Ecto neural progenitor cell (in vitro differentiated cells): ENCODE measurements around the gene TMEM135.

Experiments
- DNase-seq: peaks from one replicate; pipeline ENCODE4 v3.0.0-alpha.2; 2018; ENCODE audit warnings: low spot score

The TMEM135 gene

DNA sequence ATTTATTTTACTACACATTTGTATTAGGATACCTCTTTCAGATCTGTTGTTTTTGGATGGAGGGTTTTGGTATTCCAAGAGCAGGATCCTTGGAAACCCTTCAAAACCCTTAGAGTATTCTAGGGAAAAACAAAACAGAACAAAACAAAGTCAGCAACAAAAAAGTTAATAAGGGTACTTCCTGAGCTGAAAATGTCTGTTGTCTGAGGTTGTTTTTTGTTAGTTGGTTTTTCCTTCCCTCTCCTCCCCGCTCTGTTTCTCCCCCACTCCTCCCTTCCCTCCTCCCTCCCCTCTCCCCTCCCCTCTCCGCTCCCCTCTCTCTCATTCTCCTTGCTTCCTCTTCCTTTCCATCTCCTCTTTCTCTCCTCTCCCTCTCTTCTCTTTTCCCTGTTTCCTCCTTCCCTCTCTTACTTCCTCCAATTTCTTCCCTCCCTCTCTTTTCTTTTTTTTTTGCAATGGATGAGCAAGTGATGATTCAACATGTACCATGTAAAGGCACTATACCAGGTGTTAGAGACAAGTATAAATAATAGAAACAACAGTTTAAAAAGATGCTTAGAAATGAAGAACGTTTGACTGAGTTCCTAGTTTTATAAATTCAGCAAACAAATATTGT is 160.6 kb downstream of the TMEM135 start:
- no peak for DNase-seq

DNA sequence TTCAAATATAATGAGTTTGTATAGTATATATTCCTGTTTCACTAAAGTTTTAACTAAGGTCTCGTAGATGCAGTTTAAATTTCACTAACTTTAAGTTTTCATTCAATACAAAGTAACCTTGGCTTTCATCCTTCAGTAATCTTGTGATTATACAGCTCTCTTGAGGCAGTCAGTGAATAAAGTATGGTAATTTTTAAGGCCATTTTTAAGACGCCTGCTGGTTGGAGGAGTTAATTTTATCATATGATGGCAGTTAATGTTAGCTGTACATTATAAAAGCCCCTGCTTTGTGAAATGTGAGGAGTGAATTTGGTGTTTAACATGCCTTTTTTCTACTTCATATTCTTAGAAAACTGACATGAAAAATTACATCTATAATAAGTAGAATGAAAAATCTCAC is 163.6 kb downstream of the TMEM135 start:
- DNase-seq = no peak

DNA sequence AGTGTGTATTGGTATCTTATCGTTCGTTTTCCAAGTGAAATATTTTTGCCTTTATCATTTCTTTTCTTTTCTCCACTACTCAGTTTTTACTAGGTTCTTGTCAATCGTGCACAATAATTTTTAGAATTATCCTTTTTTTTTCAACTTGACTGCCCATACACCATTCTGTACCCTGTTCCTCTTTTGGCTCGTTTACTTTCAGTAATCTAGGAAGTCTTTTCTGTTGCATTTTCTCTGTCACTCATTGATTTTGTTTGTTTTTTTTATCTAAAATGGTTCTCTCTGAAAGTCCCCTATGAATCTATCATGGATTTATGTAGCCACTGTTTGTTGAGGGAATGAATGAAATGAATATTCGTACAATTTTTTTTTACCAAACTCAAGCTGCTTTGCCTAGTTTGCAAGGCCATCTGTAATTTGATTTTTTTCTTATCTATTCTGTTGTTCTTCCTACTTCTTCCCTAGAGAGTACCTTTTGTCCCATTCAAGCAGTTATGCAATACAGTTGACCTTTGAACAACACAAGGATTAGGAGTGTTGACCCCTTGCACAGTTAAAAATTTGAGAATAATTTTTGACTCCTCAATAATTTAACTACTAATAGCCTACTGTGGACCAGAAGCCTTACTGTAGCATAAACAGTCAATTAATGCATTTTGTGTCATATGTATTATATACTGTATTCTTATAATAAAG is 166.3 kb downstream of the TMEM135 start:
- DNase-seq = no peak

DNA sequence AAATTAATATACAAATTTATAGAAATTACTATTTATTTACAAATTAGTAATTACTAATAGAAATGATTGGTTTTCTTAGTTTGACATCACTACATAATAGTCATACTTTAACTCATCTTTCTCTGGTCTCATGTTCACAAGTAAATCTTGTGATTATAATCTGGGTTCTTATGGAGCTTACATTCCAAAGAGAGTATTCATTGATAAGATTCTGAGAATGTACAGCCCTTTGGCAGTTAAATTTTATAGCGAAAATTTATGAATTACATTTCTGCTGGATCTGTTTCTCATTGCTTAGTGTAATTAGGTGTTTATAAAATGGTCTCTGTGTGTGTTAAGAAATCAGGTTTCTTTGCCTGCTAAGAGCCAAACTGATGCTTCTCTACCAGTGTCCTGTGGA is 175.2 kb downstream of the TMEM135 start:
- no peak for DNase-seq

DNA sequence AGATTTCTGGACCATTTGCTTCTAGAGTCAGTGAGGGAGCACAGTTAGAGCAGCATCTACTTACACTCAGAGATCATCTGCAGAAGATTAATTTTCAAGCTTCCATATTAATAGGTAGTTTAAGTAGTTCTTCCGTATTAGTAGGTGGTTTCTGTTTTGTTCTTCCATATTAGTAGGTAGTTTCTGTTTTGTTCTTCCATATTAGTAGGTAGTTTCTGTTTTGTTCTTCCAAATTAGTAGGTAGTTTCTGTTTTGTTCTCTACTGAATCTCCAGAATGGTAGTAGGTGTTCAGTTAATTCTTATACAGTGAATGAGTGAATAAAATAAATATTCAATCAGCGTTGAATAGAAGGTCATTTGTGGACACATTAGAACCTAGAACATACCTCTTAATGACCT is 175.7 kb downstream of the TMEM135 start:
- no peak for DNase-seq

DNA sequence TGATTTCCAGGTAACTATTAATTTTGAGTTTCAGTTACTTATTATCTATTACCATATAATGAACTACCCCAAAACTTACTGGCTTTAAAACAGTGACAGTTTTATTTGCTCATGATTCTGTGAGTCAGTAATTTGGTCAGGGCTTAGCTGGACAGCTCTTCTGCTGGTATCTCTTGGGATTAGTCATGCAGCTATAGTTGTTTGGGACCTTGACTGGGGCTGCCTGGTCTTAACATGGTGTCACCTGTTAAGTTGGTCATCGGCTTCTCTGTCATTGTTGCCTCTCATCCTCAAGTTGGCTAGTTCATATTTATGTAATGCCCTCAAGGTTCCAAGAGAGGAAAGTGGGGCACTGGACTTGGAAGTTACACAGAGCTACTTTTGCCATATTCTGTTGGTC is 177.5 kb downstream of the TMEM135 start:
- DNase-seq = no peak

DNA sequence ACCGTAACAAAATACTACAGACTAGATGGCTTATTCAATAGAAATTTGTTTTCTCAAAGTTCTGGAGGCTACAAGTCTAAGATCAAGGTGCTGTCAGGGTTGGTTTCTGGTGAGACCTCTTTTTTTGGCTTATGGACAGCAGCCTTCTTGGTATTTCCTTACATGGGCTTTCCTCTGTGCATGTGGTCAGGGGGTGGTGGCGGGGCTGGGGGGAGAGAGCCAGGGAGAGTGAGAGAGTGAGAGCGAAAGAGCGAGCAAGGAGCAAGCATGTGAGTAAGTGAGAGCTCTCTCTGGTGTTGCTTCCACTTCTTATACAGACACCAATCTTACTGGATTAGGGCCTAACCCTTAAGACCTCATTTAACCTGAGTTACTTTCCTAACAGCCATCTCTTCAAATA is 181.5 kb downstream of the TMEM135 start:
- DNase-seq = no peak

DNA sequence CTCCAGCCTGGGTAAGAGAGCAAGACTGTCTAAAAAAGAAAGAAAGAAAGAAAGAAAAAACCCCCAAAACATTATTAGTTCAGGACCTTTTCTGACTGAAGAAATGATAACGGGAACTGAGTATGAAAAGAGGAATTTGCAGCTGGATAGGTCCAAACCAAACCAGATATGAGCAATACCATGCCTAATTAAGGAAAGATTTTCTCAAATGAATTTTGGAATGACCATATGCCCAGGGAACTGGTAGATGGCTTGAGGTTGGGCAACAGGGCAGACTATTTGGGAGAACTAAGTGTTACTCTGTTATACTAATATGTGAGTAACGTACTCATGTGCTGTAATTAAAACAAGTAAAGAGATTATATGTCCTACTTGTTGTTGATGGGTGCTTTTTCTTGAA is 186.1 kb downstream of the TMEM135 start:
- no peak for DNase-seq

DNA sequence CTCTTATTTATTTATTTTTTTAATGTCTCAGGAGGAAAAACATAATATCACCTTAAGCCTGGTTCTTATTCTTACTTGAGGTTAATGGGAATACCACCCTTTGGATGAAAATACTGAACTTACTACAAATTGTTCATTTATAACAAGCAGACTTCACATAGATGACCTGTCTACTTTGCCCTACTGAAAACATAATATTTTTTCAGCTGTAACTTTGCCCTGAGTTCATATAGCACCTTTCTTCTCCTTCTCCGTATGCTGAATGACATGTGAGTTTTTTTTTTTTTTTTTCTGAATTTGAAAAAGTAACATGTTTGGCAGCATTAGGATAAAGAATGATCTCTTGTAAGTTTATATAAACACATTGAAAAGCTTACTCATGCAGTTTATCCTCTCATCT is 186.8 kb downstream of the TMEM135 start:
- no peak for DNase-seq

DNA sequence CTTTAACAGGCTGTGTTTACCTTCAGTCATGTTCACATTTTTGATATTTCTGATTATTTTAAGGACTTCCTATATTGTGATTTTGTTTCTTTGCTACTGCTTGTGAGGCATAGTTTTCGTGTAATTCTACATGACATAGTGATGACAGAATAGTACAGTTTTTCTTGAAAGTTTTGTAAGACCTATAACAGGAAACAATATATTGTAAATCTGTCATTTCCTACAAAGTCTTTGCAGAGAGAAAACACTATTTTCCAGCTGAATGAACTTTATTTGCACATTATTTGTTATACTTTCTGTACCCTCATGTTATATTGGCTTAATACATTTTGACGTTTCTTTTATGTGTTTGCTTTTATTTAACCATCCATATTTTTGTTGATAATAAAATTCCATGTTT is 191.1 kb downstream of the TMEM135 start:
- no peak for DNase-seq

DNA sequence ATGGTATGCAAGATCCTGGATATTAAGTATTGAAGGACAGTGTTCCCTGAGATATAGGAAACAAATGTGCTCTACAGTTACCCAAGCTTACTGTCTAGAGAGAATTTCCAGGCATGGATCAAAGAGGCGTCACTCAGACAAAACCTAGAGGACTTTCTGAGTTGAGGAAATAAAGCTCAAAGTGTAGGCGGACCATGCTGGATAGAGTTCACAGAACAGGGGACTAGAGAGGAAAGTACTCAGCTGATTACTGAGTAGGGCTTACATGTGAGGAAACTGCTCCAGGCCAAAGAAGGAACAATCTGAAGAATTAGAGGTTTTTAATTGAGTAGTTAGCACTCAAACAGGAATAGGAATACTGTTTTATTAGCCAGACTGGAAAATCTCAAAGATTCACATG is 193.3 kb downstream of the TMEM135 start:
- no peak for DNase-seq

DNA sequence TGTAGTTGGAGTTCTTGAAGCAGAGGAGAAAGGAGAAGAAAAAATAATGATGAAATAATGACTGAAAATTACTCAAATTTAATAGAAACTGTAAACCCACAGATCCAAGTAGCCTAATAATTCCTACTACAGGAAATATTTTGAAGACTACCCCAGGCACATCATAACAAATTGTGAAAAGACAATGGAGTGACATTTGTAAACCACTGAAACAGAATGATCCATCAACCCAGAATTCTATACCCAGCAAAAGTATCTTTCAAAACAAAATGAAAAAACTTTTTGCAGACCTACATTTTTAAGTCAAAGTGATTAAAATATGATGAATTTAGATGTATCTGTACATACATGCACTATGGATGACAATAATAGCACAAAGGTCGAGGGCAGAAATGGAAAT is 194.6 kb downstream of the TMEM135 start:
- no peak for DNase-seq

DNA sequence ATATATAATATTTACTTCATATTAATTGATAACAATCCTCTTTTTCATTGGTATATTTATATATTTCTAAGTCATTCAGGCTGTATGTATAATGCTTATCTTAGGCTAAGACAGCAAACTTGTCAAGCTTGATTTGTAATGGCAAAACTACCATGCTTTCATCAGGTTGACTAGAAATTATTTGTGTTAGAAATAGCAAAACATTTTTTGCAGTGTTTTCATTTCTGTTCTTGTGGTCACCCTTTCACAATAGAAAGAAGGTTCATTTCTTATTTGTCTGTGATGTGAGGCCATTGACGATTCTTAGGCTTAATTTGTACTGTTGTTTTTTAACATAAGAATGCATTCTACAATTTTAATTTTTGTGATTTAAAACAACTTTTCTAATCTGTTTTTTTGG is 197.6 kb downstream of the TMEM135 start:
- no peak for DNase-seq

DNA sequence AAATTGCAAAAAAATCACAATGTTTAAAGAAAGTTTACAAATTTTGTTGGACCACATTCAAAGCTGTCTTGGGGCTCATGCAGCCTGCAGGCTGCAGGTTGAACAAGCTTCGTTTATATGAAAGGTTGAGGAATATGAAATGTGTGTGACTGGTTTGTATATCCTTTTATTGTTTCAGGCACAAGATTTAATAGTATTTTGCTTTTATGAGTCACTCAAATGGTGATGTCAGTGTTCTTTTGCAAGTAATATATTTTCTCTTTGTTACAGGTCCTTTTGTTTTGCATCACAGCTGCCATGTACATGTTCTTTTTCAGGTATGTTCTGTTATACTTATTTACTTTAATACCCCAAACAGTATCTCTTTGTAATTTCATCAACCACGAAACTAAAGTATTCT is 198.6 kb downstream of the TMEM135 start:
- DNase-seq = no peak

DNA sequence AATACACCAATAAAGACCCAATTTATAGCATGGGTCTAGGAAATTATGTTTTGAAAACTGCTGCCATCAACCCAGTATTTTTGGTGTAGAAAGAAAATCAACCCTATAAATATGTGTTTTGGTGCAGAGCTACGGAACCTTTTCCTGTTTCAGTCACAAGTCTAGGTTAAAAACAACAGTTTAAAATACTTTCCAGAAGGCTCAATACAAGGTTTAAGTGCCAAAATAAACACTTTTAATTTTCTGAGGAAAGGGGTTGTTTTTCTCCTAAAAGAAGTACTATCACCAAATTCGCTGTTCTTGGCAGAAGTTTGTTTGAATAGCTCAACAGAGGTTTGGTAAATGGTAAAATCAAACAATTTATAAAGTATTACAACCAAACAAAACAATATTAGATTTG is 201.3 kb downstream of the TMEM135 start:
- DNase-seq = no peak

DNA sequence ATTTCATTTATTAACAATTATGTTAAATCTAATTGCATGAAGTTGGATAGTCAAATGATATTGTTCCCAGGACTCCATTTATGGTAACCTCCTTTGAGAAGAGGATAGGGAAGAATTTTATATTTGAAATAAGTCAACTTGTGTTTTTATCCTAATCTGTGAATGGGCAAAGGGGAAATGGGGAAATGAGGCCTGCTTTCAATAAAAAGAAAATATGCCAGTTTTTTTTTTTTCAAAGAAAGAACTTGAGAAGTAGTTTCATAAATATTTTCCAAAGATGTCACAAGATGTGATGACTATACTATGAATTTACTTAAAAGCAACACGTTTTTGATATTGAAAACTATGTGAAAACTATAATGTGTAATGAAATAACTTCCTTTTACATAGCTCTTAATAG is 201.8 kb downstream of the TMEM135 start:
- DNase-seq = no peak

DNA sequence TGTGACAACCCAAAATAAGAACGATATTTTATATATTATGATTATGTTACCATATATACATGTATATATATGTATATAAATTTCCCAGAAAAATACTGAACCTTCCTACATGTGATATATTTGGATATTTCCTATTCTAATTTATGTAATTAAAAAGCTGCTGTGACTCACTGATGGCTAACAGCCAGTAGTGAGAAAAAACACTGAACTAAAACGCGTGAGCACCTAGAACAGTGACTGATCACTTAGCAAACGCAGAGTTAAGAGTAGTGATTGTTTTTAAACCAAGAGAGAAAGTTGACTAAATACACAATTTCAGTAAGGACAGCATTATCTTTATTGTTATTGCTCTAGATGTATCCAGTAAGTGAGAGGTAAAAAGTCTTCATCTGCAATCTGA is 213.8 kb downstream of the TMEM135 start:
- DNase-seq = no peak

DNA sequence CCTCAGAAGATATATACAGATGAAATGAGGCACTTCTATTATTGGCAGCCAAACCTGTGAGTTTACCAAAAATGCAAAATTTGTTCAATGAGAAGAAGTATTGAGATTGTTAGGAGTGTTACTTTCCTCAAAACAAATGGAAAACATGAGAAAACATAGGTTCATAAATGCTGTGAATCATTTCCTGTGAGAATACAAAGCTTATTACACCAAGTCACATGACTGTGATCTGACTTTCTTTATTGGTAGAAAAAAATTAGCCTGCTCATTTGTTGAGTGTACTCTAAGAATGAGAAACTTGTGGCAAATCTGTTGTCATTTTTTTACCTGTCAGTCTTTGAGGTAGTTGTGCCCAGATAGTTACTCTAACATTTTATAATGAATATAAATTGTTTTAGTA is 215.1 kb downstream of the TMEM135 start:
- no peak for DNase-seq

DNA sequence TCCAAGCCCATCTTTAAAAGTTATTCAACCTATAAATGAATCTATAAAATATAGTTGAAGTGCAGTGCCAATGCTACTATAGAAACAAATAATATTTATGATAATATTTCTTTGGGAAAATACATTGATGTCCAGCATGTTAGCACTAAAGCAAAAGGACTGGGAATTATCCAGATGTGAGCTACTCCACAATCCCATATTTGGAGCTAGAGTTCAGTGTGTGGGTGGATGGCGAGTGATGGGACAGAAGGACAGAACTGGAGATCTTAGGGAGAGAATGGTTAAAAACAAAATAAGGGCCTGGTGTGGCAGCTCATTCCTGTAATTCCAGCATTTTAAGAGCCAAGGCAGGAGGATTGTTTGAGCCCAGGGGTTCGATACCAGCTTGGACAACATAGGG is 216.8 kb downstream of the TMEM135 start:
- no peak for DNase-seq

DNA sequence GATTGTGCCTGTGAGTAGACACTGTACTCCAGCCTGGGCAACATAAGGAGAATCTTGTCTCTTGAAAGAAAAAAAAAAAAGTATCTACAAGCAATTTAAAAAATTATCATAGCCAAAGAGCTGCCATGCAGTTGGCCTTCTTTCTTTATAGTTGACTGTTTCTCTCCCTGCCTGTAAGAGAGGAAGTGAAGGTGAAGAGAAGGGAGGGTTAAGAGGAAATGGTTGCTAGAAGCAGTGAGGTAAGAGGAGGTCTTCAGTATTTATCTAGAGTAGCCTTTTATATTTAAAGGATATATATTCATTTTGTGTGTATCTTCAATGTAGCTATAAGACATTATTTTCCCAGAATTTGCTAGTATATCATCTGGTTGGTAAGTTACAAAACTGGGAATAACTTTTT is 217.9 kb downstream of the TMEM135 start:
- DNase-seq = no peak

DNA sequence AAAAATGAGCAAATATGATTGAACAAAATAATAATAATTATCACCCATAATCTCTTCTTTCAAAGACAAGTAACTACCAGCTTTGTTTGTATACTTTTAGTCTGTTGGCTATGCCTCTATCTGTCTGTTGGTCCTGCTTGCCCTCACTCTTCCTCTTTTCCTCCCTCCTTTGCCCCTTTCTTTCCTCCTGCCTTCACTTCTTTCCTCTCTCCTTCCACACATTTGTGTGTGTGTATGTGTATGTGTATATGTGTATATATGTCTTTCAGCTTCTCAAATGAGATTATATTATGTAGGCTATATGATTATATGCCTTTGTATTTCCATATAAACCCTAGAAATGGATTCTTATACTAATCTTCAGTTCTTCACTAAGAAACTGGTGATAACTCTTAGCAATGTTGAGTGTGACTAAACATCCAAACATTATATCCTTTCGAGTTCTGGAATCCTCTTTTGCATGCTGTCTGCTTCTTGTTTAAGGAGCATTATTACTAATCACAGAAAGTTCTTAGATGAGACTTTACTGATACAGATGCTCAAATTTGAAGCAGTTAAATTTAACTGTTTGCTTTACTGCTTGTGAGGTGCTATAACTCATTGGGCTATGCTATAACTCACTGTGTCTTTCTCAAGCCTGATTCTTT is 219.1 kb downstream of the TMEM135 start:
- no peak for DNase-seq

DNA sequence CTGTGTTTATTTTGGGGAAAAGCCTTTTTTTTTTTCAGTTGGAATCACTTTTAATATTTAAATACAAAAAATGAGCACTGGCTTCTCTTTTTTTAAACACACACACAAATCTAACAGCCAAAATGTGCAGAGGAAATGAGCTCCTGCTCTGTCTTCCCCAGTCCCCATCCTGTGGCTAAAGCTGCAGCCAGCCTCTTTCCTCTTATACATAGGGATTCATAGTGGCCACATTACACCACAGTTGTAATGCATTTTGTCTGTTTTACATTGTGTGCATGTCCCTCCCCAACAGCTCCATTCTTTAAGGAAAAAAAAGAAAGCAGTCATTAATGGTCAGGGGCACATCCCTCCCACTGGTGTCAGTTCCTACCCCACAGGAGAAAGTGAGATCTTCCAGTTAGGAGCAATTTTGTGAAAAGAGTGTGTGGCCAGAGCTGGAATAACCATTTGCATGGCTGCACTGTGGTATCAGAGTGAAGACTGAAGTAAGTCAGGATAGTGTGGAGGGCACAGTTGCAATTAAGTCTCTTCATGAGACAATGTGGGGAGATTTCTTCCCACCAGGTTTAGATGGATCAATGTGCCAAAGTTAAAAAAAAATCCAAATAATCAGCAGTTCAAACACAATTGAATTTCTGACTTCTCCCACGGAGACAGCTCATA is 220.6 kb downstream of the TMEM135 start:
- no peak for DNase-seq

DNA sequence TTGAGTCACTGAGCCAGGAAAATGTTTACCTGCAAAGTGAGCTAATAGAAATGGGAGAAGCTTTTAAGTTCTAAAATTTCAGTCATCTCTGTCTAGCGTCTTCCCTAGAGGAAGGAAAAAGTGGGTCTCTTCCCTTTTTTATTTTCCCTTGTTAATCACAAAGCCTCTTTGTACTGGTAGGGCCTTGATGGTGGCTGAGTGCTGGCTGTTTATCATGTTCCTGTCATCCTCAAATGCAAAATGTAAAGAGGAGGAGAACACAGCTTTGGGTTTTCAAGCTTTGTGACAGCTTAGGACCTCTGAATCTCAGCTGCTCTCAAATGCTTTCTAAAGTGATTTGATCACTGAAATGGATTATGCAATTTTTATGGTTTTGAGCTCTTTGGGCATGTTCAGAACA is 222.0 kb downstream of the TMEM135 start:
- no peak for DNase-seq
